T-helper 1 cell treated with Interleukin-12 subunit alpha and Interleukin-12 subunit beta and Interleukin-4 antibody, amounts not matched to agents 30 ng/mL and 1 ng/mL, for 36 hours (primary cell): ENCODE results near the gene RALA. TPM values are rescaled to one million over a fixed set of nuclear protein-coding genes. Genes with fewer than 3 reads are reported as not detected.

Experiments used
- intact Hi-C: fragments of 100-400 bp; cut with micrococcal nuclease; formaldehyde crosslinking; loops from one replicate; pipeline ENCODE4 v1.15.1; 2024
- total RNA-seq: library from RNA; stranded (reverse); gene quantifications from 2 replicates; pipeline ENCODE4 v1.2.3, GENCODE V29; 2022

The RALA gene
- total RNA-seq, 1 donor from 2014 or later = 36.4 TPM

- intact Hi-C loops = no loop called here
These were observed 14.0 kb upstream of the RALA start for GRCh38 chr7:39609113-39609934.

- intact Hi-C loops = loop anchor here (1.0 kb wide), 1 partner anchor 13 kb away; the partner anchor contains the start of gene RALA
These were observed 13.5 kb upstream of the RALA start for GRCh38 chr7:39609935-39610263.

GRCh38 chr7:39613577-39613976 lies 9.8 kb upstream of the RALA start:
- intact Hi-C loops = no loop called here

GRCh38 chr7:39614299-39614698 lies 9.1 kb upstream of the RALA start:
- intact Hi-C loops = no loop called here

- intact Hi-C loops = no loop called here
These were observed 7.9 kb upstream of the RALA start for GRCh38 chr7:39615350-39615975.

- intact Hi-C loops = no loop called here
These were observed 7.2 kb upstream of the RALA start for GRCh38 chr7:39616138-39616537.

- intact Hi-C loops = no loop called here
These were observed 6.4 kb upstream of the RALA start for GRCh38 chr7:39617005-39617404.

- intact Hi-C loops = no loop called here
These were observed 4.5 kb upstream of the RALA start for GRCh38 chr7:39618868-39619267.

- intact Hi-C loops = loop anchor here (10.0 kb wide), 1 partner anchor 716 kb away; the partner anchor contains the start of gene VPS41
These were observed 2.9 kb upstream of the RALA start for GRCh38 chr7:39620486-39620885.

GRCh38 chr7:39621261-39621660 lies 2.1 kb upstream of the RALA start:
- intact Hi-C loops = loop anchor here (10.0 kb wide), 1 partner anchor 716 kb away; the partner anchor contains the start of gene VPS41

- intact Hi-C loops = loop anchor here (1.0 to 10.0 kb wide), 2 partner anchors 30 to 717 kb away; partner anchors contain the start of gene VPS41
These were observed 1.5 kb upstream of the RALA start for GRCh38 chr7:39621784-39622411.

- intact Hi-C loops = loop anchor here (1.0 to 10.0 kb wide), 9 partner anchors 12 to 718 kb away; partner anchors contain the start of genes MPLKIP, VPS41 and YAE1
These were observed 763 bp upstream of the RALA start for GRCh38 chr7:39622609-39623008.

- intact Hi-C loops = loop anchor here (1.0 to 10.0 kb wide), 10 partner anchors 9 to 719 kb away; partner anchors contain the start of genes MPLKIP, VPS41 and YAE1
These were observed 515 bp downstream of the RALA start for GRCh38 chr7:39623732-39624441.

- intact Hi-C loops = loop anchor here (1.0 to 10.0 kb wide), 3 partner anchors 9 to 720 kb away; partner anchors contain the start of gene VPS41
These were observed 1.1 kb downstream of the RALA start for GRCh38 chr7:39624442-39624807.

GRCh38 chr7:39624935-39625694 lies 1.7 kb downstream of the RALA start:
- intact Hi-C loops = loop anchor here (1.0 to 10.0 kb wide), 3 partner anchors 8 to 720 kb away; partner anchors contain the start of gene VPS41

GRCh38 chr7:39631736-39632308 lies 8.4 kb downstream of the RALA start:
- intact Hi-C loops = loop anchor here (2.0 kb wide), 1 partner anchor 43 kb away; no protein-coding TSS in a partner anchor

GRCh38 chr7:39633563-39634477 lies 10.4 kb downstream of the RALA start:
- intact Hi-C loops = loop anchor here (1.0 to 2.0 kb wide), 2 partner anchors 10 to 45 kb away; no protein-coding TSS in a partner anchor

- intact Hi-C loops = no loop called here
These were observed 11.1 kb downstream of the RALA start for GRCh38 chr7:39634478-39634805.

- intact Hi-C loops = loop anchor here (1.0 kb wide), 1 partner anchor 96 kb away; no protein-coding TSS in a partner anchor
These were observed 14.0 kb downstream of the RALA start for GRCh38 chr7:39637400-39637799.
